ENCODE measurements around the gene LIPK. TPM values are rescaled to one million over a fixed set of nuclear protein-coding genes. Genes with fewer than 3 reads are reported as not detected.

The LIPK gene
- total RNA-seq, 1 experiment from 2014 or later, result not detected

DNA sequence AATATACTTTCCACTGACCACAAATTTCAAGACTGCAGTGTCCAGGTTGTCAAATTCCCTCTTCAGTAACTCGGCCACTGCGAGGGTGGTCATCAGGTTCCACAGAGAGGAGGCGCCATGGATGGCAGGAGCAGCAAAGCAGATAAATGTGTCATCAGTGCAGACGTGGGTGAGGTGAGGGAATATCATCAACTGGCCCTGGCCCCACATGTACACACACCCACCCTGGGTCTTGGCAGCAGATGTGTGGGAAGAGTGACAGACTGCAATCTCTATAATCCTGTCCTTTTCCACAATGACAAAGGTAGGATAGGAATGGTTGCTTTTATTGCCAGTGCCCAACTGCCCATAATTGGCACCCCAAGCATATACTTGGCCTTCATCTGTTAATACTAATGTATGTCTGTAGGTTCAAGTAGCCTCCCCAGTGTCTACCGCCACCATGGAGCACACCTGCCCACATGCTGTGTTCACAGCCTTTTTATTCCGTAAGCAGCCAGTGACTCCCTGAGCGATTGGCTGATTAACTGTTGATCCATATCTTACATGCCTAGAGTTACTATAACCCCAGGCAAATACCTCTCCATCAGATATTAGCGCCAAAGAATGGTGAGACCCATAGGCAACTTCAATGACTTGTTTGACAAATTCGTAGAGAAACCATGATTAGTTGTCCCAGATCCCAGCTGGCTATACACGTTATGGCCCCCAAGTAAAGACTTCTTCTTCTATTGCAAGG is 80.2 kb downstream of the LIPK start:
- ChIA-PET POLR2A (ENCODE audit: unreplicated experiment) (no interaction called here), CTCF (no interaction called here)
- no peak for TF ChIP-seq EZH2phosphoT487 (IDR thresholded peaks at IDR 0.05; ENCODE audit: borderline replicate concordance, low read length)
- TF ChIP-seq, protein P1, sequence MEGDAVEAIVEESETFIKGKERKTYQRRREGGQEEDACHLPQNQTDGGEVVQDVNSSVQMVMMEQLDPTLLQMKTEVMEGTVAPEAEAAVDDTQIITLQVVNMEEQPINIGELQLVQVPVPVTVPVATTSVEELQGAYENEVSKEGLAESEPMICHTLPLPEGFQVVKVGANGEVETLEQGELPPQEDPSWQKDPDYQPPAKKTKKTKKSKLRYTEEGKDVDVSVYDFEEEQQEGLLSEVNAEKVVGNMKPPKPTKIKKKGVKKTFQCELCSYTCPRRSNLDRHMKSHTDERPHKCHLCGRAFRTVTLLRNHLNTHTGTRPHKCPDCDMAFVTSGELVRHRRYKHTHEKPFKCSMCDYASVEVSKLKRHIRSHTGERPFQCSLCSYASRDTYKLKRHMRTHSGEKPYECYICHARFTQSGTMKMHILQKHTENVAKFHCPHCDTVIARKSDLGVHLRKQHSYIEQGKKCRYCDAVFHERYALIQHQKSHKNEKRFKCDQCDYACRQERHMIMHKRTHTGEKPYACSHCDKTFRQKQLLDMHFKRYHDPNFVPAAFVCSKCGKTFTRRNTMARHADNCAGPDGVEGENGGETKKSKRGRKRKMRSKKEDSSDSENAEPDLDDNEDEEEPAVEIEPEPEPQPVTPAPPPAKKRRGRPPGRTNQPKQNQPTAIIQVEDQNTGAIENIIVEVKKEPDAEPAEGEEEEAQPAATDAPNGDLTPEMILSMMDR (conservative IDR thresholded peaks at IDR 0.05; ENCODE audit: low read depth, low read length), result no peak
- TF ChIP-seq EZH2 (IDR thresholded peaks at IDR 0.05; ENCODE audit: low read length, unreplicated experiment), result no peak

DNA sequence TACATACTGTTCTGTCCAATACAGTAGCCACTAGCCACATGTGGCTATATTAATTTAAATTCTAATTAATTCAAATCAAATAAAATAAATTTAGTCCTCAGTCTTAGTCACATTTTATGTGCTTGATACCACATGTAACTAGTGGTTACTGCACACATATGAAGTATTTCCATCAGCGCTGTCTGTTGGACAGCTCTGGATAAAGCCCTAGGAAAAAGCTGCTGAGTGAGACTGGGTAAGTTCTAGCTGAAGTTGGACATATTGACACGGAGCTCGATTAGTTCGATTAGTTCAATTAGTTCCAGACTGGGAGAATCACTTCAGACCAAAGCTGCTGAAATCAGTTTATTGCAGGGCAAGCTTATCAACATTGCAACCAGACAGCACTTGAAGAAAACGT is 81.4 kb downstream of the LIPK start:
- Histone ChIP-seq H3F3A (ENCODE audit: low read length, unreplicated experiment) (no peaks in the 10 kb centered on the region), H3K36me3 (ENCODE audit: low read depth, low read length) (no peaks in the 10 kb centered on the region), H3K9me3 (ENCODE audit: low read length) (no peaks in the 10 kb centered on the region), H2AFZ (ENCODE audit: low read length) (no peak overlapping the region), H3K9me2 (replicated peaks; ENCODE audit: low read length) (no peaks in the 10 kb centered on the region), H3K27ac (ENCODE audit: low read length) (no peak overlapping the region), H3K4me2 (ENCODE audit: low read length) (no peak overlapping the region), H3K4me3 (ENCODE audit: low read length) (no peak overlapping the region), H3K79me2 (ENCODE audit: low read length) (no peaks in the 10 kb centered on the region), H3K27me3 (ENCODE audit: low read length) (no peaks in the 10 kb centered on the region), H3K9ac (ENCODE audit: low read length) (no peak overlapping the region), H4K20me1 (ENCODE audit: low read length) (no peaks in the 10 kb centered on the region), H3K4me1 (ENCODE audit: insufficient read depth, low read length) (no peaks in the 10 kb centered on the region)
- ChIA-PET POLR2A (ENCODE audit: unreplicated experiment) (no interaction called here), CTCF (interaction anchor here (0.6 kb wide), 1 partner anchor 18 kb away, joined by 3 read pairs; no protein-coding TSS in a partner anchor)
- intact Hi-C loops (cut with micrococcal nuclease), result no loop called here
- no TSS peak for BruUV-seq (replicated peaks)
- TF ChIP-seq EZH2 (IDR thresholded peaks at IDR 0.05; ENCODE audit: low read length, unreplicated experiment), result no peak
- TF ChIP-seq, protein P1 (conservative IDR thresholded peaks at IDR 0.05; ENCODE audit: low read depth, low read length), result no peak
- TF ChIP-seq EZH2phosphoT487 (IDR thresholded peaks at IDR 0.05; ENCODE audit: borderline replicate concordance, low read length), result no peak
- ATAC-seq, result no peak
- DNase-seq, result no peak

More for the DNA sequence above, 80.2 kb downstream of the LIPK start:
- no peaks in the 10 kb centered on the region for H3K79me2 ChIP-seq (ENCODE audit: low read length)
- BruUV-seq (replicated peaks), result no TSS peak
- no peaks in the 10 kb centered on the region for H3K9me2 ChIP-seq (replicated peaks; ENCODE audit: low read length)
- intact Hi-C loops (cut with micrococcal nuclease), result no loop called here
- H3K9me3 ChIP-seq (ENCODE audit: low read length), result no peaks in the 10 kb centered on the region
- H3K27me3 ChIP-seq (ENCODE audit: low read length), result no peaks in the 10 kb centered on the region
- no peak for DNase-seq
- no peak overlapping the region for H3K9ac ChIP-seq (ENCODE audit: low read length)
- no peaks in the 10 kb centered on the region for H3K4me1 ChIP-seq (ENCODE audit: insufficient read depth, low read length)
- ATAC-seq, result no peak
- H2AFZ ChIP-seq (ENCODE audit: low read length), result no peak overlapping the region
- no peak overlapping the region for H3K4me3 ChIP-seq (ENCODE audit: low read length)
- H3K27ac ChIP-seq (ENCODE audit: low read length), result no peak overlapping the region
- no peaks in the 10 kb centered on the region for H4K20me1 ChIP-seq (ENCODE audit: low read length)
- no peaks in the 10 kb centered on the region for H3F3A ChIP-seq (ENCODE audit: low read length, unreplicated experiment)
- no peak overlapping the region for H3K4me2 ChIP-seq (ENCODE audit: low read length)
- no peaks in the 10 kb centered on the region for H3K36me3 ChIP-seq (ENCODE audit: low read depth, low read length)

DNA sequence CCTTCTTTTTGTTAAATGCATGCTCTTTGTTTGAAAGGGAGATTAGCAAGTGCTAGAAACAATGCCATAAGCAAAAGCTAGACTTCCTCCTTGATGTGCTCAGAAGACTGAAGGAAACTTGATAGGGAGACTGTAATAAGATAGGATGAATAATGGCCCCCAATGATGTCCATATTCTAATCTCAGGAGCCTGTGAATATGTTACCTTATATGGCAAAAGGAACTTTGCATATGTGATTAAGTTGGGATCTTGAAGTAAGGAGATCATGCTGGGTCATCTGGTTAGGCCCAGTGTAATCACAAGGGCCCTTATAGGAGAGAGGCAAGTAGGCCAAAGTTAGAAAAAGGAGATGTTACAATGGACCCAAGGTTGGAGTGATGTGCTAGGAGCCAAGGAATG is 82.9 kb downstream of the LIPK start:
- H3K9me3 ChIP-seq (ENCODE audit: low read length), result no peaks in the 10 kb centered on the region
- H3K27ac ChIP-seq (ENCODE audit: low read length), result no peak overlapping the region
- no peaks in the 10 kb centered on the region for H3K79me2 ChIP-seq (ENCODE audit: low read length)
- no peak overlapping the region for H3K9ac ChIP-seq (ENCODE audit: low read length)
- intact Hi-C loops (cut with micrococcal nuclease), result no loop called here
- DNase-seq (no peak), ATAC-seq (no peak)
- H3K27me3 ChIP-seq (ENCODE audit: low read length), result no peaks in the 10 kb centered on the region
- no TSS peak for BruUV-seq (replicated peaks)
- peaks cover 10% of the 10 kb centered on the region for H3K4me1 ChIP-seq (ENCODE audit: insufficient read depth, low read length)
- no peak for TF ChIP-seq EZH2 (IDR thresholded peaks at IDR 0.05; ENCODE audit: low read length, unreplicated experiment)
- H4K20me1 ChIP-seq (ENCODE audit: low read length), result no peaks in the 10 kb centered on the region
- H2AFZ ChIP-seq (ENCODE audit: low read length), result no peak overlapping the region
- no peaks in the 10 kb centered on the region for H3K9me2 ChIP-seq (replicated peaks; ENCODE audit: low read length)
- no peak overlapping the region for H3K4me3 ChIP-seq (ENCODE audit: low read length)
- ChIA-PET CTCF (no interaction called here), POLR2A (ENCODE audit: unreplicated experiment) (no interaction called here)
- no peaks in the 10 kb centered on the region for H3K36me3 ChIP-seq (ENCODE audit: low read depth, low read length)
- H3F3A ChIP-seq (ENCODE audit: low read length, unreplicated experiment), result no peaks in the 10 kb centered on the region
- no peak overlapping the region for H3K4me2 ChIP-seq (ENCODE audit: low read length)
